HG03439 (cell line): Measurements from ENCODE around the gene ADGRD2.

Experiments
- ATAC-seq: cut with Tn5 transposase; IDR thresholded peaks from one replicate; pipeline ENCODE4 v1.9.1; 2021; ENCODE audit warnings: mild to moderate bottlenecking, moderate library complexity; ENCODE audit not compliant: unreplicated experiment

ADGRD2 gene

GRCh38 chr9:124495126-124496074 lies 45.1 kb downstream of the ADGRD2 start:
- ATAC-seq, result no peak

- ATAC-seq, result no peak
Measured at GRCh38 chr9:124496075-124496449, 45.8 kb downstream of the ADGRD2 start.

GRCh38 chr9:124496463-124496862 lies 46.2 kb downstream of the ADGRD2 start:
- no peak for ATAC-seq

DNA sequence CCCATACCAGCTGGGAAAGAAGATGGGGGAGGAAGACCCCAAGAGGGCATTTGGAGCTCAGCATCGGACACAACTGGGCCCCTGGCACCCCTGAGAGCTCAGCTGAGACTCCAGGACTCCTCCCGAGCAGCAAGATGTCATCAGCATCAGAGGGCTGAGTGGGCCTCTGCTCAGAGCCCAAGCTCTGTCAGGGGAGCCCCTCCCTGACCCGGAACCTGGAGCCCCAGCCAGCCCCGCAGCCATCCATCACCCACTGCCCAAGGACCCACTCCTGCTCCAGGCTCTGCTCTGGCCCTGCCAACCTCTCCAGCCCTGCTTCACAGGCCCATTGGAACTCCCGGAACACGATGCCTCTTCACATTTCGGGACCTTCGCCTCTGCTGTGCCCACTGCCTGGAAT lies 47.2 kb downstream of the ADGRD2 start:
- ATAC-seq, result no peak

- no peak for ATAC-seq
Measured at GRCh38 chr9:124498040-124498439, 47.8 kb downstream of the ADGRD2 start.

GRCh38 chr9:124498499-124499146 lies 48.4 kb downstream of the ADGRD2 start:
- ATAC-seq, result no peak

GRCh38 chr9:124499216-124499615 lies 49.0 kb downstream of the ADGRD2 start:
- ATAC-seq, result no peak

DNA sequence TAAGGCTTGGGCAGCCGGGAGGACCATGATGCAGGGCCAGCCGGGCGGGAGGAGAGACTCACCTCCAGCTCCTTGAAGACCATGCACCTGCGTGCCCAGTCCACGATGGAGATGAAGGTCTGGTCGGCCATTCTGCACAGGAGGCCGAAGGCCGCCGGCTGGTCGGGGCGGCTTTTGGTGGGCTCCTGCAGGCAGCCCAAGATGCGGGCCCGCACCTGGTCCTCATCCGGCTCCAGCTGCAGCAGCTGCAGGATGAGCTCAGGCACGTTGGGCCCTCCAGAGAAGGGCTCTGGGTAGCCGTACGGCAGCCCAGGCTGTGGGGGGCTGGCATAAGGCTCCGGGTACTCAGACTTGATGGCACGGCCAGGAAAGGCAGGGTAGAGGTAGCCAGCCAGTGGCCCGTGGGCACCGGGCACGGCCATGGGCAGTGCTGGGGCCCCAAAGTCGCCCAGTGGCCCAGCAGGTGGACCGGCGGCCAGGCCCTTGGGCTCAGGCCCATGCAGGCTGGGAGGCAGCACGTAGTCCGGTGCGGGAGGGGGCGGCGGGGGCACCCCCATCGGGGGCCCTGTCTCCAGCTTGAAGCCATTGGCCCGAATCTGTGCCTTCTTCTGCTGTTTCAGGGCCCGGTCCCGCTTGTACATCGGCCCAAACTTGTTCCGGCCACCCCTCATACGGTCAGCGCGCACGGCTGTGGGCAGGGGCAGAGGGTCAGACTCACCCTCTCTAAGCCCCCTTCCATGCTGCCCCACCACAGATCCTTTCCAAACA lies 50.0 kb downstream of the ADGRD2 start:
- no peak for ATAC-seq

DNA sequence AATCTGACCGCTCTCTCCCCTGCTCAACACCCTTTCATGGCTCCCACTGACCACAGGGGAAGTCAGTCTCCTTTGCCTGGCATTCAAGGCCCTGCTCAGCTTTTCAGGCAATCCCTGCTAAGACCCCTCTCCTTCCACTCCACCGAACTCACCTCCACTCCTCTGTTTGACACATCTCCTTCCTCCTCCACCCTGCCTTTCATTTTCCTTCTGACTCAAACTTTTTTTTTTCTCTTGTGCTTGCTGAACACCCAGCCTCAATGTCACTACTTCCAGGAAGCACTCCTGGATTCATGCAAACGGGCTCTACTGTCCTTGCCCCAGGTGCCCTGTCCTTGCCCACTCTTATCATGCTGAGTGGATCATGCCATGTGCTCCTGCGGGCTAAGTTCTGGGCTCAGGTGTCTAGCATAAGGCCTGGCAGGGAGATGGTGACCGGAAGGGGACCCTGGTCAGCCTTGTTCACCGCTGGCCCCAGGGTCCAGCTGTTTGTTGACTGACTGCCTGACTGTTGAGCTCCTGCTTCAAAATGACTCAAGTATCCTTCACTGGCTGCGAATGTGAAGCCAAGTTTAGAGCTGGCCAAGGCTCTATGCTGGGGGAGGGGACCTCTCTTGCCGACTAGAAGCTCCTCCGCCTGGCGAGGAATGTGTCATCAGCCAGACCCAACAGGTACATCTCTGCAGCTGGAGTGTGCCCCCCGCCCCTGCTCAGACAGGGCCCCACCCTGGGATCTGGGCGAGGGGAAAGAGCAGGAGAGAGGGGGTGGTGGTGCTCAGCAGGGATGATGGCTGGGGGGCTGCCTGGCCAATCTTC lies 50.8 kb downstream of the ADGRD2 start:
- ATAC-seq, result no peak

GRCh38 chr9:124501771-124502320 lies 51.6 kb downstream of the ADGRD2 start:
- no peak for ATAC-seq

DNA sequence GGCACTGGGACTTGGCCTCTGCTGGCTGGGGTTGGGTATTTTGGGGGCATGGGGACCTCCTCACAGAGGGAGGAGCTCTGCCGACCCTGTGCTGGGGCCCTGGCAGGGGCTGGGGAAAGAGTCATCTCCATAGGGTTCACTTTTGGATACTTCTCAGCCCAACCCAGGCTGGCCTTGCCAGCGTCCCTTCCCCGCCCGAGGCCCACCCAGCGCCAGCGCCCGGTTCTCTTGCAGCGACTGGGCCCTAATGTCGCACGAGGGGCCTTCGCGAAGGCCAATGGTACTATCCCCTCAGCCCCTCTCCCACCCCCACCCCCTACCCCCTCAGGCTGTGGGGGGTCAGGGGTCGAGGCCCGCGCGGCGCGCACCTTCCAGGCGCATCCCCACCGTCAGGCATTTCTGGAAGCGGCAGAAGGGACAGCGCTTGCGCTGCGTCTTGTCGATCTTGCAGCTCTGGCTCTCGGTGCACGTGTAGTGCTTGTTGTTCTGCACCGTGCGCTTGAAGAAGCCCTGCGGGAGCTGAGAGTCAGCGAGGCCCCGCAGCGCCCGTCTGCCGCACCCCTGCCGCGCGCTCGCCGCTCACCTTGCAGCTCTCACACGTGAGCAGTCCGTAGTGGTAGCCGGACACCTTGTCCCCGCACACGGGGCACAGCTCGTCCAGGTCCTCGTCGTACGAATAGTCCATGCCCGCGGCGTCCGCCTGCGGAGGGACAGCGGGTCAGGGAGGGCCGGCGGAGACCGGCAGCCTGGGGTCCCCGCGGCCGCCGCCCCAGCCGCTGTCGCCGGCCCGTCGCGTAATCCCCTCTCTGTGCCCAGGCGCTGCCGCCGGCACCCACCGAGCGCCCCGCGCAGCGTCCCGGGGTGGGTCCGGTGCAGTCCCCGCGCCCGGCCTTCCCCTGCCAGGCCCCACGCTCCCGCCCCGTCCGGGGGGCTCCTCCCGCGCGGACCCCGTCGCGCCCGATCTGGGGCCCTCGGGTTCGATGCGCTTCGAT lies 52.8 kb downstream of the ADGRD2 start:
- ATAC-seq, result no peak

GRCh38 chr9:124503713-124504529 lies 53.7 kb downstream of the ADGRD2 start:
- ATAC-seq, result no peak

GRCh38 chr9:124504530-124505005 lies 54.3 kb downstream of the ADGRD2 start:
- no peak for ATAC-seq

DNA sequence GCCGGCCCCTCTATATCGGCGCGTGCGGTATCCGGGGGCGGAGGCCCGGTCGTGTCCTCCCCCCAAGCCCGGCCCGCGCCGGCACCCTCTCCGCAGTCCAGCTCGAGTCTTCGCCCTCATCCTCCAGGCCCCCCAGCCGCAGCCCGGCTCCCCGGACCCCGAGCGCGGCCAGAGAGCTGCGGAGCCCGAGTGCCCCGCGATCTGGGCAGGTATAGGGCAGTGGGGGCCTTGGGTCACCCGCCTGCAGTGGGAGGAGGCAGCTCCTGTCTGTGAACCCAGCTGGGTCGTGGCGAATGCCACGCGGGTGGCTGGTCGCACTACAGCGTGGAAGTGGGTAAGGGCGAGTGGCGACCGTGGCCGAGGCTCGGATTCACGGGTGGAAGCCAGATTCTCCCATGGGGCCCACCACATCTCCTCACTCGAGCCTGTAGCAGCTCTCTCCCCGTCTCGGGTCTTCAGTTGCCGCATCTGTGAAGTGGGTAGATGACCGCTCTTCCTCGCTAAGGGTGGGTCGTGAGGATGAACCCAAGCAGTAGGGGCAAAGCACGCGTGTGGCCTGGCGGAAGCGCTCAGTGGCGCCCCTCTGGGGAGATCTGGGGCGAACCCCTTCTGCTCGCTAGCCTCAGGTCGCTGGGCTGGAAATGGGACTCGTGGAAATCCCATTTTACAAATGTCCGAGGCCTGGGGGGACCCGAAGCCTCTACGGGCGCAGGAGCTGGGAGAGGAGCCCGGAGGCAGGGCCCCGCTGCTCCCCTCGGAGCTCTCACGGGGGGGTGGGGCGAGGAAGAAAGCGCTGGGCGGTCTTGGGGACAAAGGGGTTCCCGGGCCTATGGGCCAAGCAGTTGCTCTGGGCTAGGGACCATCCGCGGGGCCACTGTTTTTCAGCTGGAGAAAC lies 55.0 kb downstream of the ADGRD2 start:
- no peak for ATAC-seq

DNA sequence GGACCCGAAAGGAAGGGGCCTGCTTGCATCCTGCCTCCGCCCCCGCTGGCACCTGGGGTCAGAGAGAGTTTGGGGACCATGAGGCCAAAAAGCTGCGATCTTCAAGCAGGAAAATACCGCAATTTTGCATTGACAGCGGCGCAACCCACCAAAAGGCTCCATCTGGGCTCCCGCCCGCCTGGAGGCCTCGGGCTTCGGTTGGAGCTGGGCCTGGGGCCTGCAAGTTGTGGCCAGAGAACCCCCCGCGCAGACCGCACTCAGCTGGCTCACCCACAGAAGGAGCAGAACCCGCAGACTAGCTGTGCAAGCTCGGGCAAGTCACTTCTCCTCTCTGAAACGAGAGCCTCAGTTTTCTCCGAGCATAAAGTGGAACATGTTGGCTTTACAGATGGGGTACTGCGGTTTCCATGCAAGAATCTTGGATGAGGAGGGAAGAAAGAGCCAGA lies 55.7 kb downstream of the ADGRD2 start:
- no peak for ATAC-seq

GRCh38 chr9:124506433-124506832 lies 56.2 kb downstream of the ADGRD2 start:
- ATAC-seq, result no peak
